NCI-H2196 treated with DMSO at 0.1 percent for 48 hours (cell line): ENCODE results near the gene USP24.
"Not testable (repeated sequence)": the region's sequence is repeated elsewhere in the genome, so short reads cannot be mapped to it uniquely, and the experiment has no call there.

Source experiments
- DNase-seq: peaks from one replicate; lab custom pipeline; 2025; ENCODE audit not compliant: unreplicated experiment; lab: John Stamatoyannopoulos, UW

USP24 gene

GRCh38 chr1:55197099-55197498 lies 18.1 kb downstream of the USP24 start:
- DNase-seq: no peak

- DNase-seq: no peak
Measured at GRCh38 chr1:55196433-55197035, 18.6 kb downstream of the USP24 start.

- no peak for DNase-seq
Measured at GRCh38 chr1:55195521-55196233, 19.5 kb downstream of the USP24 start.

DNA sequence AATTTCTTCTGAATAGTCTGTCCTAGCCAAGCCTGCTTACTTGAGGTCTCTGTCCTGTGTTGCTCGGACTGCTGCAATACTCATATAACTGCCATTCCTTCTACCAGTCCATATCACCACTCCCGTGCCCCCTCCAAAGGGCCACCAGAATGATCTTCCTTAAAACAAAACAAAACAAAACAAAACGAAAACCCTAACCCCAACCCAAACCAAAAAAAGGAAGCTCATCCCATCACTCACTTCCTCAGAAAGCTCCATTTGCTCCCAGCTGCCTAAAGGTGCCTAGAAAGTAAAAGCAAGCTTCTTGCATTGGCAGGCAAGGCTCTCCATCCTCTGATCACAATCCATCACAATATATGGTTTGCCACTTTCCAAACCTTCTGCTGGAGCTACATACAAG lies 20.3 kb downstream of the USP24 start:
- no peak for DNase-seq

GRCh38 chr1:55192093-55192492 lies 23.1 kb downstream of the USP24 start:
- DNase-seq: no peak

- DNase-seq: not testable (repeated sequence)
Measured at GRCh38 chr1:55191219-55191952, 23.8 kb downstream of the USP24 start.

- no peak for DNase-seq
Measured at GRCh38 chr1:55190109-55190508, 25.1 kb downstream of the USP24 start.

DNA sequence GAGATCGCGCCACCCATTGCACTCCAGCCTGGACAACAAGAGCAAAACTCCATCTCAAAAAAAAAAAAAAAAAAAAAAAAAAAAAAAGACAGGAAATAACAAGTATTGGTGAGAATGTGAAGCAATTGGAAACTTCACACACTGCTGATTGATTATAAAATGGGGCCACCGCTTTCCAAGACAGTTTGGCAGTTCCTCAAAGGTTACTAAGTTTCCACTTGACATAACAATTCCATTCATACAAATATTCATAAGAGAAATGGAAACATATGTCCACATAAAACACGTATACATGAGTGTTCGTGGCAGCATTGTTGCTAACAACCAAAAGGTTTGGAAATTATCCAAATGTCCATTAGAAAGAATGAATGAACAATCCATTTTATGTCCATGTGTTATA lies 26.3 kb downstream of the USP24 start:
- DNase-seq: no peak

DNA sequence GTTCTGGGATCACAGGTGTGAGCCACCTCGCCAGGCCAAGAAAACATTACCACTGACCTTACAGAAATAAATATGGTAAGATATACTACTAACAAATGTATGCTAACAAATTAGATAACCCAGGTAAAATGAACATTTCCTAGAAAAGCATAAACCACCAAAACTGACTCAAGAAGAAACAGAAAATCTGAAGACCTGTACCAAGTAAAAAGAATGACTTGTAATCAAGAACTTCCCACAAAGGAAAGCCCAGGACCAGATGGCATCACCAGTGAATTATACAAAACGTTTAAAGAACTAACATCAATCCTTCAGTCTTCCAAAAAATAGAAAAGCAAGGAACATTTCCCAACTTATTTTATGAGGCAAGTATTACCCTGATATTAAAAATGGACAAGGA lies 29.3 kb downstream of the USP24 start:
- no peak for DNase-seq

DNA sequence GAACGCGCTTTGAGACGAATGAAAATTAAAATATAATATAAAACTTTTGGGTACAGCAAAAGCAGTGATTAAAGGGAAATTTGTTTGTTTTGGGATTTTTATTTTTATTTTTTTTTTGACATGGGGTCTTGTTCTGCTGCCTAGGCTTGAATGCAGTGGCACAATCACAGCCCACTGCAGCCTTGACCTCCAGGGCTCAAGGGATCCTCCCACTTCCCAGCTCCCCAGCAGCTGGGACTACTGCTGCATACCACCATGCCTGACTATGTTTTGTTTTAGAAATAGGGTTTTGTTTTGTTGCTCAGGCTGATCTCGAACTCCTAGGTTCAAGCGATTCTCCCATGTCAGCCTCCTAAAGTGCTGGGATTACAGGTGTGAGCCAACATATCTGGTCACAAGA lies 30.3 kb downstream of the USP24 start:
- no peak for DNase-seq

GRCh38 chr1:55181666-55182065 lies 33.5 kb downstream of the USP24 start:
- DNase-seq: no peak

- no peak for DNase-seq
Measured at GRCh38 chr1:55180075-55180670, 35.0 kb downstream of the USP24 start.

DNA sequence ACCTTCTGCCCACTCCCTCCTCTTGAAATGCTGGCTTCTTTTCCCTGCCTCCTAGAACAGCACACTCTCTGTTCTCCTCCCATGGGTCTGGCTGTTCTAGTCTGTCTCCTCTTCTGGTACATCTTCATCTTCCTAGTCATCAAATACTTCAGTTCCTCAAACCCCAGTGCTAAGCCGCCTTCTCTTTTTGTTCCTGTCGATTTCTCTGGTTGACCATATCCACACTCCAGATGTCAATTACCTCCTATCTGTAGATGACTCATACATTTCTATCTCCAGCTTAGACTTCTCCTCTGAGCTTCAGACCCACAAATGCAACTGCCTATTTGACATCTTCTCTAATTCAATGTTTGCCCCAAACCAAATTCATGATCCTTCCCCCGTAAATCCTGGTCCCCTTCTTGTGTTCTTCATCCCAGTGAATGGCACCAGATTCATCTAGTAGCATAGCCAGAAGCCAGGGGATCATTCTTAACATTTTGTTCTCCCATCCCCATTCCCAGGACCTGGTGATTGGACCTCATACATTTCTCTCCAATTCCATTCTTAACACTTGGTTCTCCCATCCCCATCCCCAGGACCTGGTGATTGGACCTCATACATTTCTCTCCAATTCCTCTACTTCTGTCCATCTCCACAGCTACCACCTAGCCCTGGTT lies 35.9 kb downstream of the USP24 start:
- DNase-seq: no peak

- DNase-seq: no peak
Measured at GRCh38 chr1:55172687-55173086, 42.5 kb downstream of the USP24 start.

DNA sequence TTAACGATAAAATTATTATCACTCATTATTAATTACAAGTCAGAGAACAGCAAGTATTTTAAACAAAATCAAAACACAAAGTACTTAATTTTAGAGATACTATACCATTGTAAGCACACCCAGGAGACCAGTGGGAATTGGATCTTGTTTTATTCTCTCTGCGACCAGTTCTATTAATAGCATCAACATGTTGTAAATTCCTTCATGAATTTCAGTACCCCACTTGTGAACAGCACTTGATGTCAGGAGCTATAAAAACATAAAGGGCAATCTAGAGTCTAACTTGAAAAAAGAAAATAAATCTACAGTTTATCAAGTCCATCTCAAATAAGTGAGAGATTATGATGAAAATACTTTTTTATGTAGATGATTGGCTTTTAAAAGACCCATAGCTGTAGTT lies 42.9 kb downstream of the USP24 start:
- DNase-seq: no peak

DNA sequence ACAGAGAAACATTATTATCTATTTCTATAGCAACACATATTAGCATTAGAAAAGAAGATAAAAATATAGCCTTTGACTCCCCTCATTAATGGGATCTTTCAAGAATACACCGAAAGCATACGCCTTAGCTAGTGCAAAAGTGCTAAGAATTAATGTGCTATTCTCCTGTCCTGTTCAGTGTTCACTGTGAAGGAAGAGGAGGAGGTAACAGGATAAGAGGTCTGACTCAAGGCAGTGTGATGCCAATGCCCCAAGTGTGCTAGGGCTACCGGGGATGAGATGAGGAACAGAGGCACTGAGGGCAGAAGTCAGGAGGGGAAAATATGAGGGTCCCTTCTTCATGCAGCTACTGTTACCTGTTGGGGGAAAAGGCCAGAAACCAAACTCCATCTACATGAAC lies 43.5 kb downstream of the USP24 start:
- no peak for DNase-seq

DNA sequence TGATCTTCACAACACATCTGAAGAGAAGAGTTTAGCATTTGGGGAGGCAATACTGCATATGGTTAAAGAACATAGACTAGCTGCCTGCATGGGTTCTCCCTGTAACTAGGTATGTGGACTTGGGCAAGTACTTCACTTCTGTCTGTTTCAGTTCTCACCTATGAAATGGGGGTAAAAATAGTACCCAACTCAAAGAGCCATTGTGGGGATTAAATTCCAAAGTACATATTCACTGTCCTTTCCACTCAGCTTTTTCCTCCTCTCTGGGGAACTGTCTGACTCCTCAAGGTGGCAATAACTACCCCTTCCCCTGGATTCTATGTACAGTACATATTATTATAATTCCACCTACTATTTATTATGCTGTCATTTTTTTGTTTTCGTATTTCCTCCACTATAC lies 44.7 kb downstream of the USP24 start:
- no peak for DNase-seq

DNA sequence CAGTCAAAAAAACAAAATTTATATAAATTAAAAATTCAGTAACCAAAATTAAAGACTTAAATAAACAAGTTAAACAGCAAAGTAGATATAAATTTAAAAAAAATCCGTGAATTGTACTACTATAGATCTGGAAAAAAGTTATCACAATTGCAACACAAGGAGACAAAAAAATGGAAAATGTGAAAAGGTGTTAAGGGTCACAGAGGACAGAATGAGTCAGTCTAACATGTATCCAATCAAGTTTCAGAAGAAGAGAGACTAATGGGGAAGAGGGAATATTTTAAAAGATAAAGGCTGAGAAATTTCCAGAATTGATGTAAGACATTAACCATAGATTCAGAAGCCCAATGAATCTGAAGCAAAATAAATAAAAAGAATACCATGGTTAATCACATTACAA lies 46.0 kb downstream of the USP24 start:
- no peak for DNase-seq

GRCh38 chr1:55168353-55168752 lies 46.8 kb downstream of the USP24 start:
- DNase-seq: no peak

DNA sequence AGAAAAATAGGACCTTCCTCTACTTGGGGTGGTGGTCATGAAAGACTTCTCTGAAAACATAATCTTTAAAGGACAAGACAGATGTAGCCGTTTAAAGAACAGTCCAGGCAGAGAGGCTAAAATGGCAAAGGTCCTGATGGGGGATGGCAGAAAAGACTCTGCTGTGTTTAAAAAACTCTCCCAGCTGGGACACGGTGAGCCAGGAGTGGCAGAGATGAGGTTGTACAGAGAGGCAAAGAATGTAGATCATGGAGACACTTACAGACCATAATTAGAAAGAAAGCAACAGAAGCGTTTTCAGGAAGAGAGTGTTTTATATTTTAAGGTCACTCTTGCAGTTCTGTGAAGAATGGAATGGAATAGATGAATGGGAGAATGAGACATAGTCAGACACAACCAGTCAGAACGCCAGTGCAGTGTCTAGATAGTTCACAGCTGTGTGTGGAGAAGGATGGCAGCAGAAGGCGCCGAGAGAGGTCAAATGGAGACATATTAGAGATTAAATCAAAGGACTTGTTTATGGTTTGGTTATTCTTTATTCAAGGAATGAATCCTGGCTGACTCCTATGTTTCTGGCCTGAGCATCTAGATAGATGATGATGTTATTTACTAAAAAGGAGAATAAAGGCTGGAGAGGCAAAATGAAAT lies 47.8 kb downstream of the USP24 start:
- DNase-seq: no peak

DNA sequence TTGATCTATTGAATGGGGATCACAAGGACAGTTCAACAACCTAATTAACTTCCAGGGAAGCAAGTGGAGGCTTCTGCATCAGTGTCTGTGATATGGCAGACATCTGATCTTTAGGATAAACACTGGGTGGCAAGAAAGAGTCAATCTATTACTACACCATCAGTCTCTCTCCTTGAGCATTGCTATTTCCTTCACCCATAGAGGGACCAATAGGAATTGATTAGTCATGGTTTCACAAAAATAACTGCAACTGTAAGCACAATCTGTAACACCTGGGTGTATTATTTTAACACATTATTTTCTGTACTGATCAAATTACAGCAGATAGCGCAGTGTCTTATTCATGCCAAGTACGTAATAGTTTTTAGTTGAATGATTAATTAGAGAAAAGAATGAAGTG lies 50.3 kb downstream of the USP24 start:
- DNase-seq: no peak
